Parathyroid adenoma (tissue), 2 donors: ENCODE measurements around the gene GTF2E1.
"Not testable (repeated sequence)": the region's sequence is repeated elsewhere in the genome, so short reads cannot be mapped to it uniquely, and the experiment has no call there.

ENCODE experiments used
- H2AFZ ChIP-seq: fragments of 300-600 bp; sonication (generic); one replicate; pipeline ENCODE4 v1.7.0; 2017; ENCODE audit warnings: antibody characterized with exemption, mild to moderate bottlenecking
- H3K27ac ChIP-seq: fragments of 300-600 bp; sonication (generic); one replicate; pipeline ENCODE4 v1.7.0; 2017
- H3K27me3 ChIP-seq: fragments of 300-600 bp; sonication (generic); one replicate; pipeline ENCODE4 v1.7.0; 2017; ENCODE audit warnings: low read length; ENCODE audit not compliant: control insufficient read depth, insufficient read depth
- H3K36me3 ChIP-seq: fragments of 300-600 bp; sonication (generic); one replicate; pipeline ENCODE4 v1.7.0; 2017; ENCODE audit warnings: low read length; ENCODE audit not compliant: control insufficient read depth, insufficient read depth
- H3K4me1 ChIP-seq: fragments of 300-600 bp; sonication (generic); one replicate; pipeline ENCODE4 v1.7.0; 2017; ENCODE audit warnings: control low read depth
- H3K4me2 ChIP-seq: fragments of 300-600 bp; sonication (generic); one replicate; pipeline ENCODE4 v1.7.0; 2017; ENCODE audit warnings: low read length
- H3K4me3 ChIP-seq: fragments of 300-600 bp; sonication (generic); one replicate; pipeline ENCODE4 v1.7.0; 2017; ENCODE audit warnings: low read depth, low read length
- H3K79me2 ChIP-seq: fragments of 300-600 bp; sonication (generic); one replicate; pipeline ENCODE4 v1.7.0; 2017; ENCODE audit warnings: control low read depth
- H3K9ac ChIP-seq: fragments of 300-600 bp; sonication (generic); one replicate; pipeline ENCODE4 v1.7.0; 2017; ENCODE audit warnings: mild to moderate bottlenecking
- H3K9me3 ChIP-seq: fragments of 300-600 bp; sonication (generic); one replicate; pipeline ENCODE4 v1.7.0; 2017; ENCODE audit warnings: low read length; ENCODE audit not compliant: control insufficient read depth
- CTCF ChIP-seq: fragments of 300-600 bp; sonication (generic); IDR thresholded peaks from one replicate; pipeline ENCODE4 v1.7.0; 2017; ENCODE audit warnings: antibody characterized with exemption, mild to moderate bottlenecking
- donor health status: primary hyperparathyroidism.

The GTF2E1 gene

DNA sequence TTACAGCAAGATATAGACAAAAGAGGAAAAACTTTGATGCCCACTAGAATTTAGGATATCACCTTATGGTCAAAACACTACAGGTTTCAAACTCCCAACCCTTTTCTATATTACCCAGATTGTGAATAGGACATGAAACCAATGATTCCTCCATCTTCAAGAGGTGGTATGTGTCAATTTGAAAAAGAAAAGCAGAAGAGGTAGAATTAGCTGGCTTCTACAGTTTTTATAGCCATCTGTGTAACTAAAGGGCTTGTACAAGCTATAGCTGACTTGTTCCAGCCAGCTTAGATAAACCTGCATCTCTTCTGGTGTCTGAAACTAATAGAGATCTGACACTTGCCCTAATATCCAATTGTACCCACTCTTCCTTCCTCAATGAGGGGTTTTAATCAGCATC, 35.6 kb upstream of the GTF2E1 start:
- H2AFZ ChIP-seq: no peak overlapping the region
- no peak overlapping the region for H3K4me3 ChIP-seq
- H3K27ac ChIP-seq: no peak overlapping the region
- no peaks in the 10 kb centered on the region for H3K9me3 ChIP-seq
- no peaks in the 10 kb centered on the region for H3K36me3 ChIP-seq
- TF ChIP-seq CTCF: no peak
- H3K27me3 ChIP-seq: no peaks in the 10 kb centered on the region
- peaks cover 2% of the 10 kb centered on the region for H3K79me2 ChIP-seq
- H3K4me2 ChIP-seq: no peak overlapping the region
- no peaks in the 10 kb centered on the region for H3K4me1 ChIP-seq
- H3K9ac ChIP-seq: no peak overlapping the region

DNA sequence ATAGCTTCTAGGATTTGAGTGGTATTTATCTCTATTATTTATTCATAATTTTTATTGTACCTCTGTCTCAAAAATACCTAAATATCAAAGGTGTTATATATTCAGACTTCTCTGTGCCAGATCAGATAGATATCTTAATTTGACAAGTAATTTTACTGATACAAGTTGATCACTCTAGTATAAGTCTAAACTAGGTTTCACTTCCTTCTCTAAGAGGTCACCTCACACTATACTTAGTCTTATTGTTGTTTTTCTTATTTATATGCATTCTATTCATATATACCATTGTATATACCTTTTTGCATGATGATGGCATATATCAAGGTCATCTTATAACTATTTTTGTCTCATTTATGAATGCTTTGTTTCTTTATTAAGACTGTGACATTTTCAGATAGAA, 34.1 kb upstream of the GTF2E1 start:
- H3K27ac ChIP-seq: no peak overlapping the region
- no peaks in the 10 kb centered on the region for H3K27me3 ChIP-seq
- no peaks in the 10 kb centered on the region for H3K4me1 ChIP-seq
- no peaks in the 10 kb centered on the region for H3K9me3 ChIP-seq
- no peaks in the 10 kb centered on the region for H3K36me3 ChIP-seq
- H3K4me3 ChIP-seq: no peak overlapping the region
- no peak overlapping the region for H3K9ac ChIP-seq
- no peak for TF ChIP-seq CTCF
- no peak overlapping the region for H3K4me2 ChIP-seq
- no peaks in the 10 kb centered on the region for H3K79me2 ChIP-seq
- no peak overlapping the region for H2AFZ ChIP-seq

- Histone ChIP-seq H3K9me3 (no peaks in the 10 kb centered on the region), H3K4me1 (no peaks in the 10 kb centered on the region), H3K27ac (no peak overlapping the region), H3K9ac (no peak overlapping the region), H3K36me3 (no peaks in the 10 kb centered on the region), H3K27me3 (no peaks in the 10 kb centered on the region), H2AFZ (no peak overlapping the region), H3K4me2 (no peak overlapping the region), H3K4me3 (no peak overlapping the region), H3K79me2 (no peaks in the 10 kb centered on the region)
- no peak for TF ChIP-seq CTCF
Observed at GRCh38 chr3:120710369-120710768, 32.2 kb upstream of the GTF2E1 start.

GRCh38 chr3:120713262-120713661, 29.3 kb upstream of the GTF2E1 start:
- Histone ChIP-seq H3K9ac (no peak overlapping the region), H3K36me3 (no peaks in the 10 kb centered on the region), H3K4me3 (no peak overlapping the region), H3K4me1 (no peaks in the 10 kb centered on the region), H3K27ac (no peak overlapping the region), H3K79me2 (no peaks in the 10 kb centered on the region), H3K9me3 (no peaks in the 10 kb centered on the region), H2AFZ (no peak overlapping the region), H3K27me3 (no peaks in the 10 kb centered on the region), H3K4me2 (no peak overlapping the region)
- TF ChIP-seq CTCF: no peak

- H3K27me3 ChIP-seq, H3K4me3 ChIP-seq, H3K9ac ChIP-seq, H3K36me3 ChIP-seq, H3K79me2 ChIP-seq, H3K27ac ChIP-seq, H3K4me1 ChIP-seq, H3K9me3 ChIP-seq, H3K4me2 ChIP-seq: not testable (repeated sequence)
- peak overlapping the region; percentile 61 for H2AFZ ChIP-seq
Observed at GRCh38 chr3:120719167-120719834, 23.2 kb upstream of the GTF2E1 start.
